Esophagus muscularis mucosa (tissue), 4 donors: ENCODE measurements around the gene NPC1. TPM values are rescaled to one million over a fixed set of nuclear protein-coding genes. Genes with fewer than 3 reads are reported as not detected.
A peak's percentile ranks its signal among the peaks of the same experiment; 100 is the strongest.

ENCODE experiments used
- DNase-seq: peaks from one replicate; pipeline ENCODE4 v3.0.0-alpha.2; 2017; ENCODE audit errors: extremely low spot score
- H3K27ac ChIP-seq, 4 donors: fragments of 200-600 bp; sonication (generic); replicated peaks in 1 of 4; 1 replicate in 3 of 4; 2 replicates in 1 of 4; pipeline ENCODE4 v1.5.1; 2016 to 2019; ENCODE audit warnings: mild to moderate bottlenecking in 1 of 4
- H3K27me3 ChIP-seq, 4 donors: fragments of 200-600 bp; sonication (generic); one replicate each; pipeline versions ENCODE4 v1.5.1 to v1.6.0; 2016 to 2019
- H3K36me3 ChIP-seq, 4 donors: fragments of 200-600 bp; sonication (generic); one replicate each; pipeline ENCODE4 v1.5.1; 2016 to 2019
- H3K4me1 ChIP-seq, 4 donors: fragments of 200-600 bp; sonication (generic); one replicate each; pipeline ENCODE4 v1.5.1; 2016 to 2019
- H3K4me3 ChIP-seq, 4 donors: fragments of 200-600 bp; sonication (generic); 1 replicate in 2 of 4; 2 replicates in 2 of 4; pipeline ENCODE4 v1.5.1; 2016 to 2019; ENCODE audit warnings: mild to moderate bottlenecking in 4 of 4, moderate library complexity in 1 of 4
- H3K9me3 ChIP-seq, 4 donors: fragments of 200-600 bp; sonication (generic); 1 replicate in 3 of 4; 2 replicates in 1 of 4; pipeline ENCODE4 v1.5.1; 2016 to 2019
- CTCF ChIP-seq, 3 experiments: fragments of 200-600 bp in 2 of 3; fragments of 450-650 bp in 1 of 3; sonication (generic) in 2 of 3; IDR thresholded peaks; one replicate each; pipeline ENCODE4 v1.5.1; 2017 to 2019; ENCODE audit warnings: antibody characterized with exemption in 3 of 3, mild to moderate bottlenecking in 2 of 3, moderate library complexity in 1 of 3
- EP300 ChIP-seq: sonication (generic); formaldehyde crosslinking; IDR thresholded peaks from one replicate; pipeline ENCODE4 v1.6.1; 2017; ENCODE audit warnings: antibody characterized with exemption
- POLR2A ChIP-seq: fragments of 450-650 bp; IDR thresholded peaks from one replicate; pipeline ENCODE4 v1.6.1; 2017; ENCODE audit warnings: antibody characterized with exemption, moderate library complexity, mild to moderate bottlenecking, low read depth
- POLR2AphosphoS5 ChIP-seq, 2 donors: sonication (generic); formaldehyde crosslinking; IDR thresholded peaks; one replicate each; pipeline ENCODE4 v1.6.1; 2017; ENCODE audit warnings: antibody characterized with exemption in 2 of 2
- WGBS: methylation state at CpG from one replicate; pipeline ENCODE4 v1.1.5; 2018; 5-methylcytosine and 5-hydroxymethylcytosine counted together
- intact Hi-C: fragments of 100-400 bp; cut with DNase I; formaldehyde crosslinking; loops from one replicate; pipeline ENCODE4 v1.15.1; 2023
- total RNA-seq, 4 donors: library from RNA; depleted of rRNA; stranded (reverse); fragments of >200 nt; gene quantifications; one replicate each; pipeline versions ENCODE4 v1.1.0 to v1.2.1, GENCODE V29; 2016

The NPC1 gene
- total RNA-seq = 10 to 100 TPM; 39.9 to 63.7 (median 45.6) TPM

GRCh38 chr18:23586249-23587196 is at the start of gene NPC1:
NPC1 (minus strand) TSS chr18:23586506; CDS start chr18:23586343, 163 bp downstream.
- peak; percentile 97 for DNase-seq
- Histone ChIP-seq H3K4me3 (peak within 1 kb of the TSS; percentile 84 to 97 (median 92)), H3K27me3 (no peaks in the 10 kb centered on the region), H3K27ac (peak within 1 kb of the TSS; percentile 98 to 100 (median 99)), H3K4me1 (peaks cover 30 to 53% (median 49%) of the 10 kb centered on the region in 4 donors), H3K9me3 (no peaks in the 10 kb centered on the region), H3K36me3 (no peaks in the 10 kb centered on the region)
- TF ChIP-seq POLR2AphosphoS5 (IDR thresholded peaks at IDR 0.05) (peak; percentile 89 to 97), EP300 (no peak), CTCF (IDR thresholded peaks at IDR 0.05) (peak; percentile 93 to 98 (median 98)), POLR2A (peak; percentile 90)
- WGBS = under 1% methylated on average over 25 of the region's 95 CpGs
- intact Hi-C loops = loop anchor here (2.0 to 10.0 kb wide), 3 partner anchors 70 to 132 kb away; partner anchors contain the start of genes RIOK3 and RMC1

GRCh38 chr18:23636071-23636399 is 49.7 kb upstream of the NPC1 start:
- intact Hi-C loops = no loop called here
- no peak overlapping the region for H3K4me3 ChIP-seq
- TF ChIP-seq POLR2AphosphoS5 (IDR thresholded peaks at IDR 0.05) (no peak), EP300 (no peak), CTCF (IDR thresholded peaks at IDR 0.05) (no peak), POLR2A (no peak)
- H3K9me3 ChIP-seq = no peaks in the 10 kb centered on the region
- H3K4me1 ChIP-seq = peaks cover 0 to 5% (median 0%) of the 10 kb centered on the region in 4 donors
- no peaks in the 10 kb centered on the region for H3K36me3 ChIP-seq
- no peak for DNase-seq
- H3K27me3 ChIP-seq = no peaks in the 10 kb centered on the region
- no peak overlapping the region for H3K27ac ChIP-seq
- 90% methylated on average over 3 of the region's 3 CpGs for WGBS

GRCh38 chr18:23635283-23636070 is 49.2 kb upstream of the NPC1 start:
- intact Hi-C loops = no loop called here
- TF ChIP-seq EP300 (no peak), POLR2A (no peak), CTCF (IDR thresholded peaks at IDR 0.05) (no peak), POLR2AphosphoS5 (IDR thresholded peaks at IDR 0.05) (no peak)
- WGBS = 87% methylated on average over 6 of the region's 6 CpGs

GRCh38 chr18:23634692-23635091 is 48.4 kb upstream of the NPC1 start:
- Histone ChIP-seq H3K27ac (no peak overlapping the region), H3K36me3 (peaks cover 0 to under 1% (median 0%) of the 10 kb centered on the region in 4 donors), H3K27me3 (no peaks in the 10 kb centered on the region), H3K9me3 (no peaks in the 10 kb centered on the region), H3K4me3 (no peak overlapping the region), H3K4me1 (peaks cover 0 to 5% (median 0%) of the 10 kb centered on the region in 4 donors)
- 60% methylated on average over 3 of the region's 3 CpGs for WGBS
- intact Hi-C loops = no loop called here
- DNase-seq = no peak
- no peak for TF ChIP-seq EP300
- TF ChIP-seq POLR2AphosphoS5 (IDR thresholded peaks at IDR 0.05) = no peak
- no peak for TF ChIP-seq CTCF (IDR thresholded peaks at IDR 0.05)
- no peak for TF ChIP-seq POLR2A

More at GRCh38 chr18:23635283-23636070, 49.2 kb upstream of the NPC1 start:
- Histone ChIP-seq H3K4me1 (peaks cover 0 to 5% (median 0%) of the 10 kb centered on the region in 4 donors), H3K9me3 (no peaks in the 10 kb centered on the region), H3K4me3 (no peak overlapping the region), H3K27me3 (no peaks in the 10 kb centered on the region), H3K36me3 (no peaks in the 10 kb centered on the region), H3K27ac (no peak overlapping the region)
- DNase-seq = no peak
